Measurements from ENCODE around the gene SERHL2.
"Not testable (repeated sequence)": the region's sequence is repeated elsewhere in the genome, so short reads cannot be mapped to it uniquely, and the experiment has no call there.

DNA sequence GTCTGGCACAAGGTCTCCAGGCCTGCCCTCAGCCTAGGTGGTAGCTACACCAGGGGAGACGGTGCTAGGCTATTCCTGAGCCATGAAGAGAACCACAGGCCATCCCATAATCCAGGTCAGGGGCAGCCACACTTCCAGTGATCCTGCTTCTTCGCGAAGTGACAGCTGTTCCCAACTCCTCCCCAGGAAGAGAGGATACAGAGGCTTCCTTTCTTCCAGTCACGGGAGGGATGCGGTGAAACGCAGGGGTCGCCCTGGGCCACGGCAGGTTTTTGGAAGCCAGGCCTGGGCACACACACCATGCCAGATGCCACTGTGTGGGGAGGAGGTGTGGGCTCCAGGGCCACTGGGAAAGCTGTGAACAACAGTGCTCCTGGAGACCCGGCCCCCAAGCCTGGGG is 23.4 kb downstream of the SERHL2 start:
- not testable (repeated sequence) for TF ChIP-seq POLR2A (IDR thresholded peaks at IDR 0.05; ENCODE audit: low read depth, low read length); TAF1 (IDR thresholded peaks at IDR 0.05; ENCODE audit: borderline replicate concordance, low read depth, low read length)
